BE2C (cell line): ENCODE results near the gene ZPBP. TPM values are rescaled to one million over a fixed set of nuclear protein-coding genes. Genes with fewer than 3 reads are reported as not detected.

Source experiments
- DNase-seq: peaks from one replicate; pipeline ENCODE4 v3.0.0-alpha.2; 2020
- H3K27me3 ChIP-seq: fragments of 250-450 bp; sonication (Bioruptor Pico); 2 replicates; pipeline ENCODE4 v1.5.1; 2020; ENCODE audit warnings: mild to moderate bottlenecking
- H3K36me3 ChIP-seq: fragments of 250-450 bp; sonication (Bioruptor Pico); 2 replicates; pipeline ENCODE4 v1.5.1; 2020; ENCODE audit warnings: mild to moderate bottlenecking
- H3K4me1 ChIP-seq: fragments of 250-450 bp; sonication (Bioruptor Pico); 2 replicates; pipeline ENCODE4 v1.5.1; 2020
- H3K4me3 ChIP-seq: 2 replicates; pipeline ENCODE4 v1.5.1; 2011; ENCODE audit warnings: low read depth, low read length
- H3K9me3 ChIP-seq: fragments of 250-450 bp; sonication (Bioruptor Pico); 2 replicates; pipeline ENCODE4 v1.5.1; 2020
- polyA plus RNA-seq: library from polyadenylated mRNA; unstranded; fragments of >200 nt; gene quantifications from one replicate; pipeline ENCODE4 v1.2.1, GENCODE V29; 2012; ENCODE audit warnings: low read depth, missing spikeins; ENCODE audit not compliant: insufficient read length, insufficient read depth
- TF ChIP-seq, protein P1 (sequence below): IDR thresholded peaks from 2 replicates; pipeline ENCODE4 v1.5.1; 2012; ENCODE audit warnings: mild to moderate bottlenecking, low read depth, low read length

Gene ZPBP, protein sequence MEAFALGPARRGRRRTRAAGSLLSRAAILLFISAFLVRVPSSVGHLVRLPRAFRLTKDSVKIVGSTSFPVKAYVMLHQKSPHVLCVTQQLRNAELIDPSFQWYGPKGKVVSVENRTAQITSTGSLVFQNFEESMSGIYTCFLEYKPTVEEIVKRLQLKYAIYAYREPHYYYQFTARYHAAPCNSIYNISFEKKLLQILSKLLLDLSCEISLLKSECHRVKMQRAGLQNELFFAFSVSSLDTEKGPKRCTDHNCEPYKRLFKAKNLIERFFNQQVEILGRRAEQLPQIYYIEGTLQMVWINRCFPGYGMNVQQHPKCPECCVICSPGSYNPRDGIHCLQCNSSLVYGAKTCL
- polyA plus RNA-seq, result not detected

- H3K4me3 ChIP-seq, result no peak within 1 kb of the TSS
- H3K27me3 ChIP-seq, result no peaks in the 10 kb centered on the region
- no peaks in the 10 kb centered on the region for H3K4me1 ChIP-seq
- no peak for DNase-seq
- TF ChIP-seq, protein P1, sequence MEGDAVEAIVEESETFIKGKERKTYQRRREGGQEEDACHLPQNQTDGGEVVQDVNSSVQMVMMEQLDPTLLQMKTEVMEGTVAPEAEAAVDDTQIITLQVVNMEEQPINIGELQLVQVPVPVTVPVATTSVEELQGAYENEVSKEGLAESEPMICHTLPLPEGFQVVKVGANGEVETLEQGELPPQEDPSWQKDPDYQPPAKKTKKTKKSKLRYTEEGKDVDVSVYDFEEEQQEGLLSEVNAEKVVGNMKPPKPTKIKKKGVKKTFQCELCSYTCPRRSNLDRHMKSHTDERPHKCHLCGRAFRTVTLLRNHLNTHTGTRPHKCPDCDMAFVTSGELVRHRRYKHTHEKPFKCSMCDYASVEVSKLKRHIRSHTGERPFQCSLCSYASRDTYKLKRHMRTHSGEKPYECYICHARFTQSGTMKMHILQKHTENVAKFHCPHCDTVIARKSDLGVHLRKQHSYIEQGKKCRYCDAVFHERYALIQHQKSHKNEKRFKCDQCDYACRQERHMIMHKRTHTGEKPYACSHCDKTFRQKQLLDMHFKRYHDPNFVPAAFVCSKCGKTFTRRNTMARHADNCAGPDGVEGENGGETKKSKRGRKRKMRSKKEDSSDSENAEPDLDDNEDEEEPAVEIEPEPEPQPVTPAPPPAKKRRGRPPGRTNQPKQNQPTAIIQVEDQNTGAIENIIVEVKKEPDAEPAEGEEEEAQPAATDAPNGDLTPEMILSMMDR, result peak; percentile 69
- no peaks in the 10 kb centered on the region for H3K9me3 ChIP-seq
- H3K36me3 ChIP-seq, result no peaks in the 10 kb centered on the region
Measured at GRCh38 chr7:50092579-50093491, at the start of gene ZPBP. Gene ZPBP, minus strand, starts transcription at chr7:50093246. Its CDS starts 52 bp downstream, at chr7:50093194.

DNA sequence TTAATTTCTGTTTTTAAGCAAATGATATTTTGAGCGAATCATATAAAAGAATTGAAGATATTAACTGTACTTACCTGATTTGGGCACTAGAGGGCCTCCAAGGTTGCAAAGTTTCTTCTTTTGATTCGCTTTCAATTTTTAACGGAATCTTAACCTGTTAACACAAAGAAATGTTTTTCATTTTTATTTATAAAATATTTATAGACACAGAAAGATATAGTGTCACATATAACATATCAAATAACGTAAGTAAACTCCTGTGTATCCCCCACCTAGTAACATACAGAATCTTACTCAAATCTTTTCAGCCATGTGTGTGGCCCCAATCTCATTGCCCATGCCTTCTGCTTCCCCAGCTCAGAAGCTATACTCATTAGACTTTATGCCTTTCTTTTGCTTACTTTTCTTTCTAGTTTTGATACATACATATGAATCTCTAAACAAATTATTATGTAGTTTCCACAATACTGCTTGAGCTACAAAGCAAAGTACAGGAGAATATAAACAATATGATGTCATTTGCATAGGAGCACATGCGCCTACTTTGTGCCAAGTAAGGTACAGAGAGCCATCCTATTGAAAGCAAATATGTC lies 49.5 kb upstream of the ZPBP start:
- Histone ChIP-seq H3K4me1 (no peaks in the 10 kb centered on the region), H3K4me3 (no peak overlapping the region), H3K36me3 (no peaks in the 10 kb centered on the region), H3K9me3 (no peaks in the 10 kb centered on the region), H3K27me3 (peaks cover 3% of the 10 kb centered on the region; the same call in 1 of the 2 replicates)
- DNase-seq, result no peak
- TF ChIP-seq, protein P1, result peak; percentile 72

- Histone ChIP-seq H3K4me3 (no peak overlapping the region), H3K36me3 (no peaks in the 10 kb centered on the region), H3K27me3 (no peaks in the 10 kb centered on the region), H3K4me1 (no peaks in the 10 kb centered on the region), H3K9me3 (no peaks in the 10 kb centered on the region)
- TF ChIP-seq, protein P1, result no peak
- DNase-seq, result no peak
Measured at GRCh38 chr7:50141854-50142253, 48.8 kb upstream of the ZPBP start.

- no peaks in the 10 kb centered on the region for H3K27me3 ChIP-seq
Measured at GRCh38 chr7:50141131-50141530, 48.1 kb upstream of the ZPBP start.

GRCh38 chr7:50140688-50141087 lies 47.6 kb upstream of the ZPBP start:
- H3K4me1 ChIP-seq, result no peaks in the 10 kb centered on the region
- DNase-seq, result no peak
- H3K4me3 ChIP-seq, result no peak overlapping the region

More at GRCh38 chr7:50141131-50141530, 48.1 kb upstream of the ZPBP start:
- Histone ChIP-seq H3K9me3 (no peaks in the 10 kb centered on the region), H3K36me3 (no peaks in the 10 kb centered on the region), H3K4me3 (no peak overlapping the region), H3K4me1 (no peaks in the 10 kb centered on the region)
- TF ChIP-seq, protein P1, result no peak
- no peak for DNase-seq

More at GRCh38 chr7:50140688-50141087, 47.6 kb upstream of the ZPBP start:
- TF ChIP-seq, protein P1, result no peak
- Histone ChIP-seq H3K36me3 (no peaks in the 10 kb centered on the region), H3K9me3 (no peaks in the 10 kb centered on the region), H3K27me3 (no peaks in the 10 kb centered on the region)
